BJ (cell line): Measurements from ENCODE around the gene STK40. TPM values are rescaled to one million over a fixed set of nuclear protein-coding genes. Genes with fewer than 3 reads are reported as not detected.

Experiments
- CTCF ChIA-PET: fragments of 350-600 bp; formaldehyde crosslinking; extraction: SDS; loops from one replicate; lab custom pipeline; 2021; ENCODE audit warnings: antibody characterized with exemption, inconsistent platforms; lab: Yijun Ruan, JAX
- POLR2A ChIA-PET: fragments of 300-600 bp; sonication (Branson Sonifier 250); formaldehyde crosslinking; extraction: SDS; loops from one replicate; lab custom pipeline; 2021; ENCODE audit warnings: antibody characterized with exemption; lab: Charles Lee
- DNase-seq: peaks from one replicate; pipeline ENCODE4 v3.0.0-alpha.2; 2011; ENCODE audit warnings: low read depth
- H3K27me3 ChIP-seq: 2 replicates; pipeline ENCODE4 v1.6.0; 2011; ENCODE audit warnings: low read length; ENCODE audit not compliant: control insufficient read depth, insufficient read depth
- H3K36me3 ChIP-seq: 2 replicates; pipeline ENCODE4 v1.5.1; 2011; ENCODE audit warnings: low read length; ENCODE audit not compliant: control insufficient read depth, insufficient read depth
- H3K4me3 ChIP-seq: 2 replicates; pipeline ENCODE4 v1.5.1; 2011; ENCODE audit warnings: low read depth, mild to moderate bottlenecking, control low read depth, low read length
- polyA plus RNA-seq: library from polyadenylated mRNA; depleted of rRNA; stranded (reverse); fragments of >200 nt; gene quantifications from 2 replicates; pipeline ENCODE4 v1.2.3, GENCODE V29; 2011
- TF ChIP-seq, protein P1 (sequence below): IDR thresholded peaks from 2 replicates; pipeline ENCODE4 v1.5.1; 2011; ENCODE audit warnings: low read depth, mild to moderate bottlenecking, control low read depth, inconsistent platforms, low read length, moderate library complexity; ENCODE audit not compliant: insufficient read depth

STK40 gene
- polyA plus RNA-seq, 1 experiment, result 29.5 TPM

DNA sequence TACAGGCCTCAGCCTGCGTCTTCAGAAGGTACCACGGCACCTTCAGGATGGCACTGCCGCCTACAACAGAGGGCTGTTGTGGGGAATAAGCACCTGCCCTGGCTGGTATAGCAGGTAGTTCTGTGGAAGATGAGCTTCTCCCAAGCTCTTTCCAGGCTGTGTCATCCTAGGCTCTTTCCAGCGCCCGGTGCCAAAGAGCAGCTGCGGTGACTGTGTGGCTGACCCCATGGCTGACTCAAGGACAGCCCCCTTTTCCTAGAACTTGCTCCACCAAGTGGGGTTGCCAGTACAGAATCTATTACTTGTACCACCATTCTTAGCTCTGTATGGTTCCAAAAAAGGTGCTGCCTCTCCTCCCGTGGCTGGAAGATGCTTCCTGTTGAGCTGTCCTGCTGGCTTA, 40.4 kb downstream of the STK40 start:
- TF ChIP-seq, protein P1, sequence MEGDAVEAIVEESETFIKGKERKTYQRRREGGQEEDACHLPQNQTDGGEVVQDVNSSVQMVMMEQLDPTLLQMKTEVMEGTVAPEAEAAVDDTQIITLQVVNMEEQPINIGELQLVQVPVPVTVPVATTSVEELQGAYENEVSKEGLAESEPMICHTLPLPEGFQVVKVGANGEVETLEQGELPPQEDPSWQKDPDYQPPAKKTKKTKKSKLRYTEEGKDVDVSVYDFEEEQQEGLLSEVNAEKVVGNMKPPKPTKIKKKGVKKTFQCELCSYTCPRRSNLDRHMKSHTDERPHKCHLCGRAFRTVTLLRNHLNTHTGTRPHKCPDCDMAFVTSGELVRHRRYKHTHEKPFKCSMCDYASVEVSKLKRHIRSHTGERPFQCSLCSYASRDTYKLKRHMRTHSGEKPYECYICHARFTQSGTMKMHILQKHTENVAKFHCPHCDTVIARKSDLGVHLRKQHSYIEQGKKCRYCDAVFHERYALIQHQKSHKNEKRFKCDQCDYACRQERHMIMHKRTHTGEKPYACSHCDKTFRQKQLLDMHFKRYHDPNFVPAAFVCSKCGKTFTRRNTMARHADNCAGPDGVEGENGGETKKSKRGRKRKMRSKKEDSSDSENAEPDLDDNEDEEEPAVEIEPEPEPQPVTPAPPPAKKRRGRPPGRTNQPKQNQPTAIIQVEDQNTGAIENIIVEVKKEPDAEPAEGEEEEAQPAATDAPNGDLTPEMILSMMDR, result no peak
- POLR2A ChIA-PET, result no interaction called here
- Histone ChIP-seq H3K27me3 (no peaks in the 10 kb centered on the region), H3K36me3 (peaks cover 40% of the 10 kb centered on the region), H3K4me3 (no peak overlapping the region)
- CTCF ChIA-PET, result interaction anchor here (0.6 to 7.0 kb wide), 7 partner anchors 11 to 75 kb away, joined by 3 to 88 read pairs (median 3); no protein-coding TSS in a partner anchor
- no peak for DNase-seq

DNA sequence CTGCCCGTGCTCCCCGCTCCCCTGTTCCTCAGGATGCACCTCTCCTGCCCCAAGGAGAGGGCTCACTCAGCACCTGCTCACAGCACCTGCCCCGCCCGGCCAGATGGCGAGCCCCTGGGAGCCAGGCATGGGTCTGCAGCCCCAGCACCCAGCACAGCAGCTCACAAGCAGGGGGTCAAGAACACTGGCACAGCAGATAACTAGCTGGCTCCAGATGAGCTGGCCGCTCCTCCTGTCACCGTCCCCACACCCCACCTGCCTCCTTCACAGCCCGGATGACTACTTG, 41.4 kb downstream of the STK40 start:
- peaks cover 44% of the 10 kb centered on the region for H3K36me3 ChIP-seq
- H3K4me3 ChIP-seq, result no peak overlapping the region
- ChIA-PET POLR2A (no interaction called here), CTCF (interaction anchor here (1.8 to 7.0 kb wide), 2 partner anchors 24 to 76 kb away, joined by 4 to 88 read pairs; no protein-coding TSS in a partner anchor)
- TF ChIP-seq, protein P1, result no peak
- no peak for DNase-seq
- no peaks in the 10 kb centered on the region for H3K27me3 ChIP-seq

DNA sequence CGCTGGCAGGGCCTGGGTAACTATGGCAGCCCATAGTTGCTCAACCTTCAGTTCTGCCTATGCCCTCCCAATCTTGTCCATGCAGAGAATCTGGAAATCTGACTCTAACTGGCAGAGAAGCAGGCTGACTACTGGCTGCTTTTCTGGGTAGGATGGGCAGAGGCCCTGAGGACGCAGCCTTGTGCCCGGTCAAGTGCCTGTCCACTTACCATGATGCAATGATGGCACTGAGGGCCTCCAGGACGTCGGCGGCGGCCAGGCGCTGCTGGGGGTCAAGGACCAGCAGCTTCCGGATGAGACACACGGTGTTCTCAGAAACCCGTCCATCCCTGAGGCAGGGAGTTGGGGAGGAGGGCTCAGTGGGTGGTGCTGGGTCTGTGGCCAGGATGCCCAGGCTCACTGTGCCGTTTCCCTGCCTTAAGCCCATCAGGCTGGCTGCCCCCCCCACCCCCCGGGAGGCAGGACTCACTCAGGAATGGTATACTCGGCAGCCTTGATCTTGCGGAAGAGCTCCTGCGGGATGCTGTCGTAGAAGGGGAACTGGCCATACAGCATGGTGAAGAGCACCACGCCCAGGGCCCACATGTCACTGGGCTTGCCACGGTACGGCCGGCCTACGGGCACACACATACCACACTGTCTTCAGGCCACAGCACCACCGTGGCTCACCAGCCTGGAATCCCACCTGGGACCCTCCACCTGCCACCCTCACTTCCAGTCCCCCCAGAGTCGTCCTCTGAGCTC, 41.9 kb downstream of the STK40 start:
- POLR2A ChIA-PET, result no interaction called here
- Histone ChIP-seq H3K36me3 (peaks cover 43% of the 10 kb centered on the region), H3K27me3 (no peaks in the 10 kb centered on the region), H3K4me3 (no peak overlapping the region)
- TF ChIP-seq, protein P1, result no peak
- DNase-seq, result no peak
- CTCF ChIA-PET, result interaction anchor here (0.6 to 7.0 kb wide), 17 partner anchors 9 to 258 kb away, joined by 3 to 88 read pairs (median 13); partner anchors contain the start of gene EVA1B

DNA sequence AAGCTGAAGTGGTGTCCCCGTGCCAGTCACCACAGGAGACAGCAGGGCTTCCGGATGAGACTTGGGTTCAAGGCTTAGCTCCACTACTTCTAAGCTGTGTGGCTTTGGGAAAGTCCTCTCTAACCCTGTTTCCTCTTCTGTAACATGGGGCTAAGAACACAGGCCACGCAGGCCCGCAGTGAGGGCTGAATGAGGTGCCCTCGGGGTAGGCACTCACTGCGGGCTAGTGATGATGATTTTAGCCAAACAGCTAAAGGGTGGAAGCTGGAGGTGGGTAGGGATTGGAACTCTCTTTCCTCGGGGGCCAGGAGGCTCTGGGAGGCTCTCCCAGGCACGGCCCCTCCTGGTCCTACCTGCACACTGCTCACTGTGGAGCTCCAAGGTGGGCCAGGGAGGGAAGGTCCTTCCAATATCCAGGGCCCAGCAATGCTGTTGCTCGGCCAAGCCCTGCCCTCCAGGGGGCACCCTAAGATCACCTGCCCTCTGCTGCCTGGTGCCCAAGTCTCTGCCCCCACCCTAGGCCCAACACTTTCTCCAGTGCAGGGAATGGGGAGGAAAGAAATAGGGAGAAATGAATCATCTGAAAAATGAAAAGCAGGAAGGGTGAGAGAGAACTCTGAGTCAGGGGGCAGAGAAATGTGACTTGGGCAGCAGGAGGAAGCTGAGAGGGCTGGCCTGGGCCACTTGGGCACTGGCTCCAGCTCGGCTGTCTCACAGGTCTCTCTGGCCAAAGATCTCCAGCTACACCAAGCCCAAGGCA, 43.1 kb downstream of the STK40 start:
- peaks cover 35% of the 10 kb centered on the region for H3K36me3 ChIP-seq
- no peak for DNase-seq
- H3K27me3 ChIP-seq, result no peaks in the 10 kb centered on the region
- H3K4me3 ChIP-seq, result no peak overlapping the region
- ChIA-PET CTCF (interaction anchor here (0.5 to 7.0 kb wide), 29 partner anchors 9 to 256 kb away, joined by 3 to 88 read pairs (median 9); partner anchors contain the start of genes EVA1B, LSM10, SH3D21 and TRAPPC3), POLR2A (interaction anchor here (0.6 to 0.8 kb wide), 2 partner anchors 45 to 78 kb away, joined by 4 to 5 read pairs; no protein-coding TSS in a partner anchor)
- TF ChIP-seq, protein P1, result peak; percentile 81
